Panc1 (cell line): ENCODE data around the gene PBX1. TPM values are rescaled to one million over a fixed set of nuclear protein-coding genes. Genes with fewer than 3 reads are reported as not detected.

Experiments used
- ATAC-seq: fragments of 200-7000 bp; cut with Tn5 transposase; 2 replicates; pipeline ENCODE4 v1.9.1; 2020; ENCODE audit warnings: mild to moderate bottlenecking, moderate library complexity
- BruUV-seq: library from RNA; stranded (reverse); fragments of 400-500 nt; replicated peaks from 2 replicates; lab custom pipeline; 2021; lab: Mats Ljungman, UMichigan
- CTCF ChIA-PET: fragments of 300-600 bp; sonication (Branson Sonifier 250); formaldehyde crosslinking; loops from one replicate; lab custom pipeline; 2022; ENCODE audit warnings: antibody characterized with exemption; lab: Charles Lee
- POLR2A ChIA-PET: fragments of 300-600 bp; sonication (Branson Sonifier 250); formaldehyde crosslinking; loops from one replicate; lab custom pipeline; 2022; ENCODE audit warnings: antibody characterized with exemption; lab: Charles Lee
- DNase-seq: peaks from one replicate; pipeline ENCODE4 v3.0.0-alpha.2; 2010; ENCODE audit warnings: low read depth, low spot score
- H3K27ac ChIP-seq: 2 replicates; pipeline ENCODE4 v1.5.1; 2011; ENCODE audit warnings: mild to moderate bottlenecking, low read length, inconsistent platforms
- H3K27me3 ChIP-seq: fragments of 200-500 bp; sonication (Bioruptor generic); 2 replicates; pipeline ENCODE4 v1.6.0; 2014; ENCODE audit warnings: low read length, inconsistent platforms; ENCODE audit not compliant: control insufficient read depth, insufficient read depth
- H3K36me3 ChIP-seq: fragments of 200-500 bp; sonication (Bioruptor generic); 2 replicates; pipeline ENCODE4 v1.5.1; 2014; ENCODE audit warnings: inconsistent platforms, mild to moderate bottlenecking, low read length, moderate library complexity; ENCODE audit not compliant: control insufficient read depth, insufficient read depth
- H3K4me1 ChIP-seq: 2 replicates; pipeline ENCODE4 v1.5.1; 2011; ENCODE audit warnings: inconsistent platforms, mild to moderate bottlenecking, low read length, moderate library complexity; ENCODE audit not compliant: control insufficient read depth, insufficient read depth
- H3K4me3 ChIP-seq, 2 experiments: 2 replicates each; pipeline ENCODE4 v1.5.1; 2011 to 2012; ENCODE audit warnings: low read depth in 2 of 2, low read length in 2 of 2, mild to moderate bottlenecking in 2 of 2, inconsistent platforms in 1 of 2, moderate library complexity in 1 of 2
- H3K9me3 ChIP-seq: fragments of 200-500 bp; sonication (Bioruptor generic); 2 replicates; pipeline ENCODE4 v1.5.1; 2014; ENCODE audit warnings: low read depth, mild to moderate bottlenecking, inconsistent platforms, low read length, moderate library complexity; ENCODE audit not compliant: control insufficient read depth, insufficient read depth
- POLR2AphosphoS5 ChIP-seq: IDR thresholded peaks from 2 replicates; pipeline ENCODE4 v1.6.1; 2012; ENCODE audit warnings: mild to moderate bottlenecking, low read depth, low read length, moderate library complexity
- REST ChIP-seq, 2 experiments: IDR thresholded peaks; 2 replicates each; pipeline ENCODE4 v1.6.1; 2011 to 2012; ENCODE audit warnings: low read depth in 2 of 2, control low read depth in 1 of 2, low read length in 1 of 2, mild to moderate bottlenecking in 1 of 2, moderate library complexity in 1 of 2; ENCODE audit not compliant: insufficient read depth in 1 of 2
- SIN3A ChIP-seq: IDR thresholded peaks from 2 replicates; pipeline ENCODE4 v1.6.1; 2012; ENCODE audit warnings: low read depth, mild to moderate bottlenecking, low read length, moderate library complexity, borderline replicate concordance; ENCODE audit not compliant: insufficient read depth
- TCF7L2 ChIP-seq: IDR thresholded peaks from 2 replicates; pipeline ENCODE4 v1.6.1; 2011; ENCODE audit warnings: mild to moderate bottlenecking, low read depth, low read length, inconsistent platforms
- in situ Hi-C: cut with HindIII; loops from 2 replicates; pipeline ENCODE4 v1.10.0; 2016; ENCODE audit warnings: low sequenced_read_pairs, low pct_unique_long_range_greater_than_20kb
- intact Hi-C: fragments of 100-400 bp; cut with micrococcal nuclease; formaldehyde crosslinking; loops from one replicate; pipeline ENCODE4 v1.10.0; 2022; ENCODE audit not compliant: unreplicated experiment
- total RNA-seq: library from RNA; stranded (reverse); gene quantifications from one replicate; pipeline ENCODE4 v1.2.1, GENCODE V29; 2021; ENCODE audit not compliant: unreplicated experiment
- TF ChIP-seq, protein P1 (sequence below): fragments of 450-650 bp; IDR thresholded peaks from 2 replicates; pipeline ENCODE4 v1.5.1; 2017; ENCODE audit warnings: mild to moderate bottlenecking

PBX1 gene
- total RNA-seq, 1 experiment from 2014 or later, result 2.0 TPM

GRCh38 chr1:164886101-164886500 is 327.1 kb downstream of the PBX1 start:
- no TSS peak for BruUV-seq
- in situ Hi-C loops, result no loop called here
- H3K9me3 ChIP-seq, result no peaks in the 10 kb centered on the region
- ChIA-PET CTCF (no interaction called here), POLR2A (no interaction called here)
- no peaks in the 10 kb centered on the region for H3K4me1 ChIP-seq
- no peaks in the 10 kb centered on the region for H3K36me3 ChIP-seq
- H3K27ac ChIP-seq, result no peak overlapping the region
- H3K27me3 ChIP-seq, result no peaks in the 10 kb centered on the region
- DNase-seq, result no peak
- H3K4me3 ChIP-seq, result no peak overlapping the region
- no peak for ATAC-seq
- TF ChIP-seq TCF7L2 (no peak), REST (IDR thresholded peaks at IDR 0.05; ENCODE audit: insufficient read depth in 1 of 2, low read depth in 2 of 2, low read length in 1 of 2) (no peak), POLR2AphosphoS5 (no peak), SIN3A (no peak)
- TF ChIP-seq, protein P1, sequence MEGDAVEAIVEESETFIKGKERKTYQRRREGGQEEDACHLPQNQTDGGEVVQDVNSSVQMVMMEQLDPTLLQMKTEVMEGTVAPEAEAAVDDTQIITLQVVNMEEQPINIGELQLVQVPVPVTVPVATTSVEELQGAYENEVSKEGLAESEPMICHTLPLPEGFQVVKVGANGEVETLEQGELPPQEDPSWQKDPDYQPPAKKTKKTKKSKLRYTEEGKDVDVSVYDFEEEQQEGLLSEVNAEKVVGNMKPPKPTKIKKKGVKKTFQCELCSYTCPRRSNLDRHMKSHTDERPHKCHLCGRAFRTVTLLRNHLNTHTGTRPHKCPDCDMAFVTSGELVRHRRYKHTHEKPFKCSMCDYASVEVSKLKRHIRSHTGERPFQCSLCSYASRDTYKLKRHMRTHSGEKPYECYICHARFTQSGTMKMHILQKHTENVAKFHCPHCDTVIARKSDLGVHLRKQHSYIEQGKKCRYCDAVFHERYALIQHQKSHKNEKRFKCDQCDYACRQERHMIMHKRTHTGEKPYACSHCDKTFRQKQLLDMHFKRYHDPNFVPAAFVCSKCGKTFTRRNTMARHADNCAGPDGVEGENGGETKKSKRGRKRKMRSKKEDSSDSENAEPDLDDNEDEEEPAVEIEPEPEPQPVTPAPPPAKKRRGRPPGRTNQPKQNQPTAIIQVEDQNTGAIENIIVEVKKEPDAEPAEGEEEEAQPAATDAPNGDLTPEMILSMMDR, result no peak
- intact Hi-C loops, result no loop called here

- TF ChIP-seq REST (IDR thresholded peaks at IDR 0.05; ENCODE audit: insufficient read depth in 1 of 2, low read depth in 2 of 2, low read length in 1 of 2) (no peak), TCF7L2 (no peak), SIN3A (no peak)
- TF ChIP-seq, protein P1, result peak; percentile 10; the same call in 1 of the 2 replicates
- Histone ChIP-seq H3K9me3 (no peaks in the 10 kb centered on the region), H3K4me3 (no peak overlapping the region), H3K27ac (no peak overlapping the region), H3K36me3 (no peaks in the 10 kb centered on the region), H3K27me3 (no peaks in the 10 kb centered on the region), H3K4me1 (no peaks in the 10 kb centered on the region)
- intact Hi-C loops (no loop called here), in situ Hi-C loops (no loop called here)
- ChIA-PET POLR2A (no interaction called here), CTCF (interaction anchor here (0.6 kb wide), 1 partner anchor 86 kb away, joined by 5 read pairs; no protein-coding TSS in a partner anchor)
- ATAC-seq, result no peak
- no TSS peak for BruUV-seq
- no peak for DNase-seq
Observed at GRCh38 chr1:164891615-164892014, 332.6 kb downstream of the PBX1 start.
